ENCODE results near the gene MBOAT1.

DNA sequence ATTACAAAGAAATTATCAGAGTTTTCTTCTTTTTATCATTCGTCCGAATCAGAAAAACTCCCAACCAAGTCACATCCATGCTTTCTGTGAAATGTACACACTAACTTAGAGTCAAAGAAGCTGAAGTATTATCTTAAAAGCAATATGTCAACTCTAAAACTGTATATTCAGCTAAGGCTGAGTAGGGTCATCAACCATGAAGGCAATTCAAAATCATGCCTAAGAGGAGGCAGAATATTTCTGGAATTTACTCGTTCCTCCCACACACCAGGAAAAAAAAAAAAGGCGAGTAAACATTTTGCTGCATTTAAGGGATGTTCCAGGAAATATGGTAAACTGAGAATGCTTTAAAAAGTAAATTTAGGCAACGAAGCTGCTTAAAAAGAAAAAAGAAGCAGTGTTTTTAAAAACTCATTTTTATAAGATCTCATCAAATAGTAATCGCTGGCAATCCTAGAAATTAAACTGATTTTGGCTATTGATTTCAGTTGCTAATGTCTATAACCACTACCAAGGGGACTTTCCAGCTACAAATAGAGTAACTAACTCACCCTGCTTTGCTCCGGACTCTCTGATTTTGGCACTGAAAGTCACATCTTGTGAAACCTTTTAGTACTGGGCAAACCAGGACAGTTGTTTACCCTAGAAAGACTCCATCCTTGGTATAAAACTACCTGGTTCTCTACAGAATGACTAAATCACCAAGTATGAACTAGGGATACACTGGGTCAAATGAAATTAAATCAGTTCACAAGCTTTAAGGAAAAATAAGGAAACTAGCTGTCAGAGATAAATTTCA, 82.8 kb downstream of the MBOAT1 start:
- TF ChIP-seq POLR2A (IDR thresholded peaks at IDR 0.05; ENCODE audit: low read depth, low read length) (no peak), POLR2AphosphoS5 (IDR thresholded peaks at IDR 0.05; ENCODE audit: low read depth, low read length) (no peak), PAX5 (IDR thresholded peaks at IDR 0.05; ENCODE audit: insufficient read depth, low read length, severe bottlenecking) (no peak)
